Measurements from ENCODE around the gene NPTN. TPM values are rescaled to one million over a fixed set of nuclear protein-coding genes. Genes with fewer than 3 reads are reported as not detected.
"Not testable (repeated sequence)": the region's sequence is repeated elsewhere in the genome, so short reads cannot be mapped to it uniquely, and the experiment has no call there.

The NPTN gene
- total RNA-seq, 2 donors from 2014 or later = 85.4 to 110 TPM

DNA sequence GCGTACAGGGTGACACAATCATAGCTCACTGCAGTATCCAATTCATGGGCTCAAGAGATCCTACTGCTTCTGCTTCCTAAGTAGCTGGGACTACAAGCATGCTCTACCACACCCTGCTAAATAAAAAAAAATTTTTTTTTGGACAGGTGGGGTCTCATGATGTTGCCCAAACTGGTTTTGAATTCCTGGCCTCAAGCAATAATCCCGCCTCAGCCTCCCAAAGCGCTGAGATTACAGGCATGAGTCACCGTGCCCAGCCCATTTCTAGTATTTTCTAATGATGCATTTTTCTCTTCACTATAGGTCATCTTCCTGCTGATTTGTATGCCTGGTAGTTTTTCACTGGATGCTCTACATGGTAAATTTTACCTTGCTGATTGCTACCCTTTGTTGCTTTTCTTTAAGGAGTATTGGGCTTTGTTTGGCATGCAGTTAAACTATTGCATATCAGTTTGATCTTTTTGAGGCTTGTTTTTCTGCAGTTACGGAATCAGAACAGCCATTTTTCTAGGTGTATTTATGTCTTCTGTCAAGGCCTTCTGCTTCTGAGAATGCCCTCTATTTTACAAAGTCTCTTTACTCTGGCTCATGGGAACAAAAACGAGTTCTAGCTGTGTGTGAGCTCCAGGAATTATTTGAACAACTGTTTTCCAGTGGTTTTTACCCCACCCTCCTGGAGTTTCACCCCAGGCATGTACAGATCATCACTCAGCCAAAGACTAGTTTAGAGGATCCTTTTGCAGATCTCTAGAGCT lies 14.2 kb upstream of the NPTN start:
- Histone ChIP-seq H3K9me3 (ENCODE audit: control insufficient read depth, low read length) (no peaks in the 10 kb centered on the region), H3K27ac (ENCODE audit: low read depth, low read length) (no peak overlapping the region), H3K27me3 (ENCODE audit: control insufficient read depth, insufficient read depth, low read length, poor library complexity, severe bottlenecking) (no peaks in the 10 kb centered on the region), H3K9ac (ENCODE audit: extremely low read depth, low read length, poor library complexity, severe bottlenecking) (no peak overlapping the region), H3K4me1 (ENCODE audit: control insufficient read depth, insufficient read depth, low read length) (no peaks in the 10 kb centered on the region), H3K36me3 (ENCODE audit: control insufficient read depth, insufficient read depth, low read length) (no peaks in the 10 kb centered on the region), H3K4me3 (ENCODE audit: low read length) (no peak overlapping the region)
- no peak for DNase-seq
- H3K4me1 Mint-ChIP-seq = no peaks in the 10 kb centered on the region
- H3K27me3 Mint-ChIP-seq (ENCODE audit: insufficient read depth) = peaks cover 1% of the 10 kb centered on the region
- H3K4me3 Mint-ChIP-seq = no peak overlapping the region
- no peak overlapping the region for H3K27ac Mint-ChIP-seq
- no peak for TF ChIP-seq CTCF (conservative IDR thresholded peaks at IDR 0.05)
- H3K9me3 Mint-ChIP-seq = no peaks in the 10 kb centered on the region
- WGBS, 2 experiments (ENCODE audit: insufficient coverage in 1 of 2, insufficient read length in 1 of 2) = 89% methylated on average over 5 to 6 of the region's 6 CpGs
- no peaks in the 10 kb centered on the region for H3K36me3 Mint-ChIP-seq (ENCODE audit: low read depth)

DNA sequence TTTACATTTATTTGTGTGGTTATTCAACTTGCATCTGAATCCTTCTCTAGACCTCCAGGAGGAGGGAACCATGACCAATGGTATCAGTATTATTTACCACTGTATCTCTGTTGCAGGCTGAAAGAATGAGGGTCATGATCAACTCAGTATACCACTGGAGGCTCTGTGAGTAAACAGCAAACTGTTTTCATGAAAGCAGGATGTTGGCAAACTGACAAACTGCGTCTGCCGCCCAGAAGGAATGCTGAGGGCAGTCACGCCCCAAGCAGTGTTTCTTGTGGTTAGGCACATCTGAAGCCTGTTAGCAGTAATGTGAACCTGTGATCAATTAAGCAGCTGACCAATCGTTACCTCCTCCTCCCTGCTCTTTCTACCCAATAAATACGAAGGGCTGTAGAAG lies 6.3 kb upstream of the NPTN start:
- not testable (repeated sequence) for H3K4me3 ChIP-seq (ENCODE audit: low read length); H3K36me3 Mint-ChIP-seq (ENCODE audit: low read depth); H3K4me1 Mint-ChIP-seq; H3K27ac ChIP-seq (ENCODE audit: low read depth, low read length); H3K27ac Mint-ChIP-seq; H3K9me3 Mint-ChIP-seq; H3K9ac ChIP-seq (ENCODE audit: extremely low read depth, low read length, poor library complexity, severe bottlenecking); H3K4me1 ChIP-seq (ENCODE audit: control insufficient read depth, insufficient read depth, low read length); H3K4me3 Mint-ChIP-seq; H3K36me3 ChIP-seq (ENCODE audit: control insufficient read depth, insufficient read depth, low read length); DNase-seq; H3K27me3 ChIP-seq (ENCODE audit: control insufficient read depth, insufficient read depth, low read length, poor library complexity, severe bottlenecking); H3K9me3 ChIP-seq (ENCODE audit: control insufficient read depth, low read length)
- WGBS, 2 experiments (ENCODE audit: insufficient coverage in 1 of 2, insufficient read length in 1 of 2) = 88 to 93% methylated on average over 3 to 5 of the region's 5 CpGs
- H3K27me3 Mint-ChIP-seq (ENCODE audit: insufficient read depth) = peaks cover 13% of the 10 kb centered on the region

GRCh38 chr15:73637527-73637926 lies 4.3 kb upstream of the NPTN start:
- no peaks in the 10 kb centered on the region for H3K4me1 ChIP-seq (ENCODE audit: control insufficient read depth, insufficient read depth, low read length)
- H3K4me3 ChIP-seq (ENCODE audit: low read length) = no peak overlapping the region
- Mint-ChIP-seq H3K4me3 (no peak overlapping the region), H3K36me3 (ENCODE audit: low read depth) (no peaks in the 10 kb centered on the region), H3K4me1 (peaks cover 4% of the 10 kb centered on the region), H3K27ac (no peak overlapping the region), H3K27me3 (ENCODE audit: insufficient read depth) (peaks cover 13% of the 10 kb centered on the region), H3K9me3 (peaks cover 8% of the 10 kb centered on the region)
- TF ChIP-seq CTCF (conservative IDR thresholded peaks at IDR 0.05) = no peak
- H3K36me3 ChIP-seq (ENCODE audit: control insufficient read depth, insufficient read depth, low read length) = no peaks in the 10 kb centered on the region
- H3K27ac ChIP-seq (ENCODE audit: low read depth, low read length) = no peak overlapping the region
- H3K9ac ChIP-seq (ENCODE audit: extremely low read depth, low read length, poor library complexity, severe bottlenecking) = no peak overlapping the region
- peaks cover 8% of the 10 kb centered on the region for H3K9me3 ChIP-seq (ENCODE audit: control insufficient read depth, low read length)
- WGBS, 2 experiments (ENCODE audit: insufficient coverage in 1 of 2, insufficient read length in 1 of 2) = 75 to 78% methylated on average over 1 to 2 of the region's 2 CpGs
- no peaks in the 10 kb centered on the region for H3K27me3 ChIP-seq (ENCODE audit: control insufficient read depth, insufficient read depth, low read length, poor library complexity, severe bottlenecking)
- DNase-seq = no peak

Measured in endodermal cell (in vitro differentiated cells).